Neural crest cell (in vitro differentiated cells): ENCODE data around the gene SMC1B. TPM values are rescaled to one million over a fixed set of nuclear protein-coding genes. Genes with fewer than 3 reads are reported as not detected.
A peak's percentile ranks its signal among the peaks of the same experiment; 100 is the strongest.

ENCODE experiments used
- DNase-seq: peaks from one replicate; pipeline ENCODE4 v3.0.0; 2021; ENCODE audit warnings: low read depth, mixed read lengths, low spot score
- H3K27ac Mint-ChIP-seq: one replicate; pipeline ENCODE4 v1.8.0; 2021; ENCODE audit warnings: mild to moderate bottlenecking, mixed read lengths; ENCODE audit not compliant: unreplicated experiment
- H3K27me3 Mint-ChIP-seq: 2 replicates; pipeline ENCODE4 v1.8.0; 2021; ENCODE audit warnings: low read depth, mild to moderate bottlenecking, mixed read lengths
- H3K36me3 Mint-ChIP-seq: 2 replicates; pipeline ENCODE4 v1.8.0; 2021; ENCODE audit warnings: low read depth, mild to moderate bottlenecking, mixed read lengths
- H3K4me1 Mint-ChIP-seq: 2 replicates; pipeline ENCODE4 v1.8.0; 2021; ENCODE audit warnings: mixed read lengths
- H3K4me3 Mint-ChIP-seq: one replicate; pipeline ENCODE4 v1.8.0; 2021; ENCODE audit warnings: mild to moderate bottlenecking, mixed read lengths
- H3K9me3 Mint-ChIP-seq: 2 replicates; pipeline ENCODE4 v1.8.0; 2021; ENCODE audit warnings: mixed read lengths
- long read RNA-seq: library from polyadenylated mRNA; unstranded; transcript quantifications from one replicate; pipeline ENCODE4 v2.0.0, GENCODE V29; 2020
- total RNA-seq: library from RNA; stranded (reverse); gene quantifications from 2 replicates; pipeline ENCODE4 v1.2.1, GENCODE V29; 2021
- TF ChIP-seq, protein P1 (sequence below): fragments of 200-600 bp; sonication (generic); conservative IDR thresholded peaks from 2 replicates; pipeline ENCODE4 v1.5.0; 2021; ENCODE audit warnings: antibody characterized with exemption, mild to moderate bottlenecking

The SMC1B gene, protein sequence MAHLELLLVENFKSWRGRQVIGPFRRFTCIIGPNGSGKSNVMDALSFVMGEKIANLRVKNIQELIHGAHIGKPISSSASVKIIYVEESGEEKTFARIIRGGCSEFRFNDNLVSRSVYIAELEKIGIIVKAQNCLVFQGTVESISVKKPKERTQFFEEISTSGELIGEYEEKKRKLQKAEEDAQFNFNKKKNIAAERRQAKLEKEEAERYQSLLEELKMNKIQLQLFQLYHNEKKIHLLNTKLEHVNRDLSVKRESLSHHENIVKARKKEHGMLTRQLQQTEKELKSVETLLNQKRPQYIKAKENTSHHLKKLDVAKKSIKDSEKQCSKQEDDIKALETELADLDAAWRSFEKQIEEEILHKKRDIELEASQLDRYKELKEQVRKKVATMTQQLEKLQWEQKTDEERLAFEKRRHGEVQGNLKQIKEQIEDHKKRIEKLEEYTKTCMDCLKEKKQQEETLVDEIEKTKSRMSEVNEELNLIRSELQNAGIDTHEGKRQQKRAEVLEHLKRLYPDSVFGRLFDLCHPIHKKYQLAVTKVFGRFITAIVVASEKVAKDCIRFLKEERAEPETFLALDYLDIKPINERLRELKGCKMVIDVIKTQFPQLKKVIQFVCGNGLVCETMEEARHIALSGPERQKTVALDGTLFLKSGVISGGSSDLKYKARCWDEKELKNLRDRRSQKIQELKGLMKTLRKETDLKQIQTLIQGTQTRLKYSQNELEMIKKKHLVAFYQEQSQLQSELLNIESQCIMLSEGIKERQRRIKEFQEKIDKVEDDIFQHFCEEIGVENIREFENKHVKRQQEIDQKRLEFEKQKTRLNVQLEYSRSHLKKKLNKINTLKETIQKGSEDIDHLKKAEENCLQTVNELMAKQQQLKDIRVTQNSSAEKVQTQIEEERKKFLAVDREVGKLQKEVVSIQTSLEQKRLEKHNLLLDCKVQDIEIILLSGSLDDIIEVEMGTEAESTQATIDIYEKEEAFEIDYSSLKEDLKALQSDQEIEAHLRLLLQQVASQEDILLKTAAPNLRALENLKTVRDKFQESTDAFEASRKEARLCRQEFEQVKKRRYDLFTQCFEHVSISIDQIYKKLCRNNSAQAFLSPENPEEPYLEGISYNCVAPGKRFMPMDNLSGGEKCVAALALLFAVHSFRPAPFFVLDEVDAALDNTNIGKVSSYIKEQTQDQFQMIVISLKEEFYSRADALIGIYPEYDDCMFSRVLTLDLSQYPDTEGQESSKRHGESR
- not detected in 2 replicates for total RNA-seq
- long read RNA-seq, partial matches to known transcripts = 0 of 1 reads
- long read RNA-seq, other reads (novel, unspliced or antisense) = 1 of 1 reads

DNA sequence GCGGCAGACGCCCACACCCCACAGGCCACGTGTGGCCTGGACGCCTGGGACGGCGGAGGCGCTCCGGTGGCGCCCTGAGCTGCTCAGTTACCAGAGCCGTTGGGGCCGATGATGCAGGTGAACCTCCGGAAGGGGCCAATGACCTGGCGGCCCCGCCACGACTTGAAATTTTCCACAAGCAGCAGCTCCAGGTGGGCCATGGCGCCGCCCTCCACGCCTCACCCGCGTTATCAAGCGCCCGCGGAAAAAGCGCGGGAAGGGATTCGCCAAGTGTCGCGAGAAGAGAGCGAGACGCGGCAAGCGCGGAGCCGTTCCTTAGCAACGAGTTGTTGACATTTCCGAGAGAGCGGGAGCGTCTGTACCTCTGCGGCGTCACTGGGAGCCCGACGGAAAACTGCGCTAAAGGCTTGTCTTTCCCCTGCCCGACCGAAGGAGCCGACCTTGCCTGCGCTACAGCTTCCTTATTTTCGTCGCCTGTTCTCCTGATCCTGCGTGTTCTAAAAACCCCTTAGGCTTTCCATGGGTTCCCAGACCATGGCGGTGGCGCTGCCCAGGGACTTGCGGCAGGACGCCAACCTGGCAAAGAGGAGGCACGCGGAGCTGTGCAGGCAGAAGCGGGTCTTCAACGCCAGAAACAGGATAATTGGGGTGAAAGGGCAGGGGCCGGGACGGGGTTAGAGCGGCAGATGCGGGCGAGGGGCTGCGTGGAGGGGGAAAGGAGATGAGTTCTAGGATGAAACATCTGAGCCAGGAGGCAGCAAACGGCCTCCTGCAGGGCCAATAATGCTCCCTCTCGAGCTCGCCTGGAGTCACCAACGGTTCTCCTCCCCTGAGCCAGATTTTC lies at the start of gene SMC1B, which contains the start of gene RIBC2:
SMC1B (minus strand) TSS at position 232 of the 844 bp plus-strand sequence; CDS start at position 200, 32 bp downstream.
RIBC2 (plus strand) TSS at position 326 of the 844 bp plus-strand sequence; CDS start at position 520, 194 bp downstream.
- DNase-seq = peak; percentile 73
- TF ChIP-seq, protein P1, sequence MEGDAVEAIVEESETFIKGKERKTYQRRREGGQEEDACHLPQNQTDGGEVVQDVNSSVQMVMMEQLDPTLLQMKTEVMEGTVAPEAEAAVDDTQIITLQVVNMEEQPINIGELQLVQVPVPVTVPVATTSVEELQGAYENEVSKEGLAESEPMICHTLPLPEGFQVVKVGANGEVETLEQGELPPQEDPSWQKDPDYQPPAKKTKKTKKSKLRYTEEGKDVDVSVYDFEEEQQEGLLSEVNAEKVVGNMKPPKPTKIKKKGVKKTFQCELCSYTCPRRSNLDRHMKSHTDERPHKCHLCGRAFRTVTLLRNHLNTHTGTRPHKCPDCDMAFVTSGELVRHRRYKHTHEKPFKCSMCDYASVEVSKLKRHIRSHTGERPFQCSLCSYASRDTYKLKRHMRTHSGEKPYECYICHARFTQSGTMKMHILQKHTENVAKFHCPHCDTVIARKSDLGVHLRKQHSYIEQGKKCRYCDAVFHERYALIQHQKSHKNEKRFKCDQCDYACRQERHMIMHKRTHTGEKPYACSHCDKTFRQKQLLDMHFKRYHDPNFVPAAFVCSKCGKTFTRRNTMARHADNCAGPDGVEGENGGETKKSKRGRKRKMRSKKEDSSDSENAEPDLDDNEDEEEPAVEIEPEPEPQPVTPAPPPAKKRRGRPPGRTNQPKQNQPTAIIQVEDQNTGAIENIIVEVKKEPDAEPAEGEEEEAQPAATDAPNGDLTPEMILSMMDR = peak; percentile 18
- Mint-ChIP-seq H3K36me3 (peaks cover 14% of the 10 kb centered on the region), H3K27ac (peak within 1 kb of the TSS; percentile 98), H3K4me3 (peak within 1 kb of the TSS; percentile 86), H3K4me1 (peaks cover 16% of the 10 kb centered on the region), H3K9me3 (peaks cover 3% of the 10 kb centered on the region), H3K27me3 (peaks cover 4% of the 10 kb centered on the region)

DNA sequence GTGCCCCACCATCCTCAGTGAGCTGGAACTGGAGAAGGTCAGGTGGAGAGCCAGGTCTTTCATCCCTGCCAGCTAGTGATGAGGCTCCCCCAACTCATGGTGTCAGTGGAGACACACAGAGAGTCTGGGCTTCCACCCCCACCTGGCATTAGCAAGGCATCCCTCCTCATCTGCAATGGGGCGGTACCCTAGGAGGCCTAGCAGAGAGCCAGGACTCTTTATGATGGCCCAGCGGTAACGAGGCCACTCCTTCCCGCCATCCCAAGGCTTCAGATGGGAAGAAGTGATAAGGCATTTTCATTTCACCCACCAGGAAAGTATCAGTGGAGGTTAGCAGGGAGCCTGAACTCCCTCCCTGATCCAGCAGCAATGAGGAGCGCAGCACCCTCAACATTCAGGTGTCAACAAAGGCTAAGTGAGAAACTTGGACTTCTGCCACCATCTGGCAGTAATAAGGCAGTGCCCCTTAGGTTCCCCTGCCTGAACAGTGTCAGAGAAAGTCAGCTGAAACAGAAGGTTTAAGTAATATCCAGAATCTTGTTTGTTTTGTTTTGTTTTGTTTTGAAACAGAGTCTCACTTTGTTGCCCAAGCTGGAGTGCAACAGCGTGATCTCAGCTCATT lies 48.7 kb upstream of the SMC1B start:
- Mint-ChIP-seq H3K27ac (no peak overlapping the region), H3K4me1 (peaks cover 7% of the 10 kb centered on the region), H3K27me3 (no peaks in the 10 kb centered on the region), H3K4me3 (no peak overlapping the region), H3K9me3 (peaks cover 5% of the 10 kb centered on the region), H3K36me3 (peaks cover 8% of the 10 kb centered on the region)
- TF ChIP-seq, protein P1 = peak; percentile 50
- no peak for DNase-seq

DNA sequence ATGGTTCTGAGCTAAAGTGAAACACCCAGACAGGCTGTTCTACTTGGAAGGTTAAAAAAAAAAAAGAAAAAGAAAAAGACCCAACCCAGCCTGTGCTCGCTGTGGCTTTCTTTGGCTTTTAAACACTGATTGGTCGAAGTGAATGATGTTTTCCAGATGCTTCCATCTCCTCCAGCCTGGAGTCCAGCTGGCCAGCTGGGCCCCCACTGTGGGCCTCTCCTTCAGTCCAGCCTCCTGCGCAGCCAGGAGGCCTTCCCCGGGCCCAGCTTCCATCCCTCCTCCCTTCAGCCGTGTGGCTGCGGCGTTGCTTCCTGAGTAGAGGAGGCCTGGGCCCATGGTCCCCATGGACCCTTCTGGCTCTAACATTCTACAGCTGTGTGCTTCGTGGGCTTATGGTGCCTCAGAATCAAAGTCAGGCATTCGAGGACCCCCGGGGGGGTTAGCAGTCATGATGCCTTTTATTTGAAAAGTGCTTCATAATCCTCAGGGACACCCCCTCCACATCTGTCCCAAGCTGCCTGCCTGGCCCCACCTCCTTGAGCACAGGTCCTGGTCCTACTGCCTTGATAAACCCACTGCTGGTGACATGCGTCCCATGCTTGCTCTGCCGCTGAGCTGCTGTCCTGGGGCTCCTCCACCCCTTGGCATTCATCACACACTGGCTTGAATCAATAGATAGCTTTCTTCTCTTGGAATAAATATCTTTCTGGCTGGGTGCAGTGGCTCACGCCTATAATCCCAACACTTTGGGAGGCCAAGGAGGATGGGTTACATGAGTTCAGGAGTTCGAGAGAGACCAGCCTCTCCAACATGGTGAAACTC lies 47.1 kb upstream of the SMC1B start:
- TF ChIP-seq, protein P1 = no peak
- Mint-ChIP-seq H3K27ac (peak overlapping the region; percentile 62), H3K36me3 (peaks cover 5% of the 10 kb centered on the region), H3K27me3 (no peaks in the 10 kb centered on the region), H3K4me3 (peak overlapping the region; percentile 19), H3K4me1 (peaks cover 12% of the 10 kb centered on the region), H3K9me3 (peaks cover 5% of the 10 kb centered on the region)
- DNase-seq = no peak

DNA sequence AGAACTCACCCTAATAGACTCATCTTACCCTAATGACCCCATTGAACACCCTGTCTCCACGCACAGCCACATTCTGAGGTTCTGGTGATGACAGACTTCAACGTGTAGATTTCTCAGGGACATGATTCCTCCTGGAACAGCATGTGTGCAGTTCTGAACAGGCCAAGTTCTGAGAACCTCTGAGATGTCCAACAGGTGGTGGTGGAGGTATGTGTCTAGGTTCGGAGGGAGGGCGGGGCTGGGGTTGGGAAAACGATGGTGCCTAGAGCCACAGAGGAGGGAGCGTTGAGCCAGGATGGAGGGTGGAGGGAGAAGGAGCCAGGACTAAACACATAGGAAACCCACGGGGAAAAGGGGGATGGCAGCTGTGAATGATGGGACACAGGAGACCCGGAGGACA lies 45.8 kb upstream of the SMC1B start:
- H3K27me3 Mint-ChIP-seq = no peaks in the 10 kb centered on the region
- H3K27ac Mint-ChIP-seq = no peak overlapping the region
- H3K4me1 Mint-ChIP-seq = peaks cover 19% of the 10 kb centered on the region
- H3K36me3 Mint-ChIP-seq = peaks cover 3% of the 10 kb centered on the region
- peaks cover 3% of the 10 kb centered on the region for H3K9me3 Mint-ChIP-seq
- no peak overlapping the region for H3K4me3 Mint-ChIP-seq
- TF ChIP-seq, protein P1 = no peak
- no peak for DNase-seq
